ENCODE results near the gene GPC6. TPM values are rescaled to one million over a fixed set of nuclear protein-coding genes. Genes with fewer than 3 reads are reported as not detected.

The GPC6 gene
- total RNA-seq, 6 donors from 2014 or later = 1.3 to 7.3 (median 3.4) TPM

GRCh38 chr13:93977986-93978385 is 751.4 kb downstream of the GPC6 start:
- no peaks in the 10 kb centered on the region for H3K27me3 ChIP-seq
- H3K27ac ChIP-seq = no peak overlapping the region
- no peak for TF ChIP-seq POLR2A (IDR thresholded peaks at IDR 0.05)
- TF ChIP-seq CTCF (IDR thresholded peaks at IDR 0.05) = no peak
- no peaks in the 10 kb centered on the region for H3K4me1 ChIP-seq
- H3K9me3 ChIP-seq = no peaks in the 10 kb centered on the region
- WGBS, 2 donors = 73 to 77% methylated on average over 3 of the region's 3 CpGs
- DNase-seq (no peak), ATAC-seq (ENCODE audit: low FRiP score in 2 of 2) (no peak)
- no peaks in the 10 kb centered on the region for H3K36me3 ChIP-seq
- H3K4me3 ChIP-seq = no peak overlapping the region

DNA sequence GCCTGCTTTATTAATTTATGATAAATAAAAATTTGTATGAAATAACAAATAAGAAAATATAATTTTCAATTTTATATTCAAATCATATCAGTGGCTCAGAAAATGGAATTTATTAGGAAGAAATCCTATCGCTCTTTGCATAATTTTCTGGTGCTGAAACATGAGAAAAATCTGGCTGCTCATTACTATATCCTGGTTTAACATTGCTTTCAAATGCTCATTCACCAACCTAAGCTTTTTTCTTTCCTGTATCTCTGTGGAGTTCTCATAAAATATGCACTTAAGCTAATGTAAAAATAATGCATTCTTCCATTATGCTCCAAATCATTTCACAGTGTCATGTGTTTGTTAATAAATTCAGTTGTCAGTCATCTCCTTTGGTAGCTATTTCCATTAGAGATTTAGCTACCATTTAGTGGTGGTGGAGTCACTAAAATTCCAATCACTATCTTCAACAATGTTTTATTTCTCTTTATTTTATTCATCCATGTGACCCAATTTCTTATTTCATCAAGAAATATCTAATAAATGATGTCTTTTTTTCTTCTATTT is 754.9 kb downstream of the GPC6 start:
- Histone ChIP-seq H3K4me1 (no peaks in the 10 kb centered on the region), H3K27ac (no peak overlapping the region), H3K9me3 (no peaks in the 10 kb centered on the region), H3K4me3 (no peak overlapping the region), H3K27me3 (no peaks in the 10 kb centered on the region), H3K36me3 (no peaks in the 10 kb centered on the region)
- DNase-seq (no peak), ATAC-seq (ENCODE audit: low FRiP score in 2 of 2) (no peak)
- WGBS, 2 donors = 91% methylated on average over 1 of the region's 1 CpG
- TF ChIP-seq POLR2A (IDR thresholded peaks at IDR 0.05) = no peak
- no peak for TF ChIP-seq EP300 (IDR thresholded peaks at IDR 0.05)
- TF ChIP-seq POLR2AphosphoS5 (IDR thresholded peaks at IDR 0.05) = no peak
- TF ChIP-seq CTCF (IDR thresholded peaks at IDR 0.05) = no peak

DNA sequence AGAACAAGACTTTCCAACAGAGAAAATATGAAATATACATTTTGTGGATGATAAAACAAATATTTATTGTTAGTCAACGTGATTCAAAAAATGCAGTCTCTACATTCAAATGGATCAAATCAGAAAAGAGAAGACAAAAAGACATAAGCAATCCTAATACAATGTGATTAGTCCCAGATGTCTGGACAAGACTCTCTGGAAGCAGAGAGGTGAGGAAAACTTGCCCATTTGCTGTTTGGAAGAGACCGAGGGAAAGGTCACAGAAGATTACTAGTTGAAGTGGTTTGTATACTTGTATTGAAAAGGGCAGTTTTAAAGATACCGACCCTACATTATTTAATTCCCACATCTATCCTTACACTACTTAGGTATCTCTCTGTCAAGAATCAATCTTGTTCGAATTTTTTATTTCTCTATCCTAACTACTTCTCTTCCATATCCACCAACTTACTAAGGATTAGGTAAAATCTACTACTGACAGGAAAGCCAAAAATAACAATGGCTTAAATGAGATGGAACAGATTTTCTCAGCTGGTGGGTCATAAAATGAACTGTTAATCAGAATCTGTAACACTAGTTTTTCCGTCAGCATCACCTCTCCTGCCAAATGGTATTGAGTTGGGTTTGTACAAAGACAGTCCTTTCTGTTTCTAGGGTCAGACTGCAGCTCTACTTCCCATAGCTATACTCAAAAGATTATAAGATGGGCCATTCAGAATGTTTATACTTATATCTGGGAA is 755.7 kb downstream of the GPC6 start:
- Histone ChIP-seq H3K4me1 (no peaks in the 10 kb centered on the region), H3K36me3 (no peaks in the 10 kb centered on the region), H3K9me3 (no peaks in the 10 kb centered on the region), H3K27ac (no peak overlapping the region), H3K27me3 (no peaks in the 10 kb centered on the region), H3K4me3 (no peak overlapping the region)
- ATAC-seq (ENCODE audit: low FRiP score in 2 of 2) = no peak
- TF ChIP-seq CTCF (IDR thresholded peaks at IDR 0.05) = no peak
- TF ChIP-seq POLR2AphosphoS5 (IDR thresholded peaks at IDR 0.05) = no peak
- no peak for DNase-seq
- 69 to 73% methylated on average over 5 of the region's 5 CpGs for WGBS, 2 donors

DNA sequence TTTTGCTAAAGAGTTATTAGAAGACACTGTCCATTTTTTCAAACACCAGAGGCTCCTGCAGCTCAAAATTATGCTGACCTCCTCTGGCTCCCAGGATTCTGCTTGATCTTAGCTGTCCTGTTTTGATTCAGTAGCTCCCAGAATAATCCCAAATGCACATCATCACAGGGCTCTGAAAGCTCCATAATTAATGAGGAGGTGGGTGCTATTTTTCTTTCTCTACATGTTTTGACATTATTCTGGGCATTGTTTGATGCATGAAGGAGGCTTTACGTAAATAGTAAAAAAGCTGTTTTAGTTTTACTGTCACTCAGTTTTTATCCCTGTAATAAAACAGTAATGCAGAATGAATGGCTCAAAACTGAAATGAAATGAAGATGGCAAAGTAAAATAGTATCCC is 757.4 kb downstream of the GPC6 start:
- TF ChIP-seq POLR2AphosphoS5 (IDR thresholded peaks at IDR 0.05) (no peak), POLR2A (IDR thresholded peaks at IDR 0.05) (no peak), EP300 (IDR thresholded peaks at IDR 0.05) (no peak), CTCF (IDR thresholded peaks at IDR 0.05) (no peak)
- H3K4me3 ChIP-seq = no peak overlapping the region

DNA sequence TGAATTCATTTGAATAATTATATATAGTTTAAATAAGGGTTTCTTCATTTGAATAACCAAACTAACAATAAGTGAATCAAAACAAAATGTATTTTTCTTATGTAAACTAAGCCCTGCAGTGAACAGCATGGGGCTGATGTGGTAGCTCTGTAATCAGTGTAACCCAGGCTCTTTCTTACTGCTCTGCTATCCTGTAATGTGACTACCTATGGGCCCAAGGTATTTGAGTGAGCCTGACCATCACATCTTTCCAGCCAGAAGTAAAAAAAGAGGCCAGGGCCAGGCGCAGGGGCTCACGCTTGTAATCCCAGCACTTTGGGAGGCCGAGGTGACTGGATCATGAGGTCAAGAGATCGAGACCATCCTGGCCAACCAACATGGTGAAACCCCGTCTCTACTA is 758.3 kb downstream of the GPC6 start:
- TF ChIP-seq POLR2A (IDR thresholded peaks at IDR 0.05) = no peak
- no peak for TF ChIP-seq EP300 (IDR thresholded peaks at IDR 0.05)
- no peak for TF ChIP-seq POLR2AphosphoS5 (IDR thresholded peaks at IDR 0.05)
- no peak for TF ChIP-seq CTCF (IDR thresholded peaks at IDR 0.05)
- WGBS, 2 donors = 90 to 92% methylated on average over 5 of the region's 5 CpGs
- no peak overlapping the region for H3K27ac ChIP-seq
- DNase-seq = no peak
- H3K4me3 ChIP-seq = no peak overlapping the region
- no peak for ATAC-seq (ENCODE audit: low FRiP score in 2 of 2)
- H3K27me3 ChIP-seq = no peaks in the 10 kb centered on the region
- no peaks in the 10 kb centered on the region for H3K36me3 ChIP-seq
- no peaks in the 10 kb centered on the region for H3K9me3 ChIP-seq
- no peaks in the 10 kb centered on the region for H3K4me1 ChIP-seq

More for the DNA sequence above, 757.4 kb downstream of the GPC6 start:
- DNase-seq = no peak
- Histone ChIP-seq H3K36me3 (no peaks in the 10 kb centered on the region), H3K9me3 (no peaks in the 10 kb centered on the region), H3K4me1 (no peaks in the 10 kb centered on the region), H3K27ac (no peak overlapping the region), H3K27me3 (no peaks in the 10 kb centered on the region)
- ATAC-seq (ENCODE audit: low FRiP score in 2 of 2) = no peak
- WGBS, 2 donors = 83 to 88% methylated on average over 1 of the region's 1 CpG
